Measurements from ENCODE around the gene IKBIP. TPM values are rescaled to one million over a fixed set of nuclear protein-coding genes. Genes with fewer than 3 reads are reported as not detected.
A peak's percentile ranks its signal among the peaks of the same experiment; 100 is the strongest.

IKBIP gene
- total and polyA plus RNA-seq, 10 donors = 13.5 to 30.7 (median 18.8) TPM

DNA sequence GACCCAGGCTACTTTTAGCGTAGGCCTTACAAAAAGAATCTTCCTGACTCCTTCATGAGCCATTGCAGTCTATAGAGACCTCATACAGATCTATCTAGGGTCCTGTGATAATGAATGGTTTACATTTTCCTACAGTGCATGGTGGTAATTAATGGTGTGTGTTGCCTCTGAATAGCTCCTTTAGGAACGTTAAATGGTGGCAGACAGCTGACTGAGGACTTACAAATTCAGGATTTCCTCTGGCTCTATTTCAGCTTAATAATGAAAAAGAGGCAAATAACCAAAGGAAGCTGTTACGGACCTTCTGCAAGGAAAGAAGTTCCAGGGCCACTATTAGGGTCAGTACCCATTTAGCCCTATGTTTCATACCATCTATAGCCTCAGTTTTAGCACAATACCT lies 5.1 kb downstream of the IKBIP start:
- H3K4me3 ChIP-seq = no peak overlapping the region
- H3K27me3 ChIP-seq (replicated peaks in 1 of 7) = no peaks in the 10 kb centered on the region
- H3K9me3 ChIP-seq = no peaks in the 10 kb centered on the region
- TF ChIP-seq, protein P1, sequence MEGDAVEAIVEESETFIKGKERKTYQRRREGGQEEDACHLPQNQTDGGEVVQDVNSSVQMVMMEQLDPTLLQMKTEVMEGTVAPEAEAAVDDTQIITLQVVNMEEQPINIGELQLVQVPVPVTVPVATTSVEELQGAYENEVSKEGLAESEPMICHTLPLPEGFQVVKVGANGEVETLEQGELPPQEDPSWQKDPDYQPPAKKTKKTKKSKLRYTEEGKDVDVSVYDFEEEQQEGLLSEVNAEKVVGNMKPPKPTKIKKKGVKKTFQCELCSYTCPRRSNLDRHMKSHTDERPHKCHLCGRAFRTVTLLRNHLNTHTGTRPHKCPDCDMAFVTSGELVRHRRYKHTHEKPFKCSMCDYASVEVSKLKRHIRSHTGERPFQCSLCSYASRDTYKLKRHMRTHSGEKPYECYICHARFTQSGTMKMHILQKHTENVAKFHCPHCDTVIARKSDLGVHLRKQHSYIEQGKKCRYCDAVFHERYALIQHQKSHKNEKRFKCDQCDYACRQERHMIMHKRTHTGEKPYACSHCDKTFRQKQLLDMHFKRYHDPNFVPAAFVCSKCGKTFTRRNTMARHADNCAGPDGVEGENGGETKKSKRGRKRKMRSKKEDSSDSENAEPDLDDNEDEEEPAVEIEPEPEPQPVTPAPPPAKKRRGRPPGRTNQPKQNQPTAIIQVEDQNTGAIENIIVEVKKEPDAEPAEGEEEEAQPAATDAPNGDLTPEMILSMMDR (IDR thresholded peaks at IDR 0.05 in 8 of 11, conservative IDR thresholded peaks at IDR 0.05 in 3 of 11) = no peak
- no peak for TF ChIP-seq POLR2A (IDR thresholded peaks at IDR 0.05)
- TF ChIP-seq POLR2AphosphoS5 (IDR thresholded peaks at IDR 0.05) = no peak
- no peaks in the 10 kb centered on the region for H3K36me3 ChIP-seq
- WGBS, 5 donors = 59 to 81% (median 61%) methylated on average over 3 of the region's 3 CpGs
- intact Hi-C loops (cut with DNase I; ENCODE audit: low total_unique reads) = no loop called here
- DNase-seq = no peak
- H3K4me1 ChIP-seq = peaks cover 6 to 84% (median 32%) of the 10 kb centered on the region in 6 donors
- peak overlapping the region in 3 of 8 donors; percentile 16 to 66 (median 30) for H3K27ac ChIP-seq

DNA sequence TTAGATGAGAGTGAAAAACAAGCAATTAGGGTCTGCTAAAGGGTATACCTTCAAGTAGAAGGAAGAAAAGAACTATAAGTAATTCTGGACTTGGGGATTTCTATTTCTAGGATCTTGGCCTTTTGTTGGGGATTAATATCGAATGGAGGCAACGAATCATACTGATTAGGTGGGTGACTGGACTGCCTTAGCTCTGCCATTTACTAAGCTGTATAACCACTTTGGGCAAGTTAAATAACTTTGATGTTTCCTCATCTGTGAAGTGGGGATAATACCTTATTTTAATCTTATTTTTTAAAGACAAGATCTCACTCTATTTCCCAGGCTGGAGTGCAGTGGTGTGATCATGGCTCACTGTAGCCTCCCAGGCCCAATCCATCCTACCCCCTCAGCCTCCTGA lies 6.6 kb downstream of the IKBIP start:
- Histone ChIP-seq H3K9me3 (no peaks in the 10 kb centered on the region), H3K36me3 (peaks cover 0 to 13% (median 0%) of the 10 kb centered on the region in 6 donors), H3K27me3 (replicated peaks in 1 of 7) (no peaks in the 10 kb centered on the region), H3K4me1 (peaks cover 2 to 74% (median 26%) of the 10 kb centered on the region in 6 donors), H3K4me3 (no peak overlapping the region), H3K27ac (peak overlapping the region in 3 of 8 donors; percentile 16 to 66 (median 30))
- no peak for DNase-seq
- WGBS, 5 donors = 97 to 99% (median 98%) methylated on average over 2 of the region's 2 CpGs
- intact Hi-C loops (cut with DNase I; ENCODE audit: low total_unique reads) = no loop called here
- TF ChIP-seq, protein P1 (IDR thresholded peaks at IDR 0.05 in 8 of 11, conservative IDR thresholded peaks at IDR 0.05 in 3 of 11) = no peak
- TF ChIP-seq POLR2AphosphoS5 (IDR thresholded peaks at IDR 0.05) (no peak), POLR2A (IDR thresholded peaks at IDR 0.05) (no peak)

DNA sequence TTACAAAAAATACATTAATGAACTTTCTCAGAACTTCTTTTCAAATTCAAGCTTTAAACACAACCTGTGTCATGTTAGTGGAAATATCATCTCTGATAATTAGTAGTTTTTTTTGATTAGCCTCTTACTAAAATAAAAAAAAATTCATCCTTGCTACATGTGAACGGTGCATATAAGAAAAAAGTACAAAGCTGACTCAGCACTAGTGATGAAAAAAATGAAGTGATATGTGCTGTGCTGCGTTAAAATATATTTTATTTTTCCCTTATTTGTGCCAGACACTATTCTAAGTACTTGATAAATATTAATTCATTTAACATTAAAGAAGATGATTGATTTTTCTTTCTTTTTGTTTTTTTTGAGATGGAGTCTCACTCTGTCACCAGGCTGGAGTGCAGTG lies 7.5 kb downstream of the IKBIP start:
- DNase-seq = no peak
- peaks cover 0 to 19% (median 0%) of the 10 kb centered on the region in 6 donors for H3K36me3 ChIP-seq
- no peaks in the 10 kb centered on the region for H3K9me3 ChIP-seq
- H3K27me3 ChIP-seq (replicated peaks in 1 of 7) = no peaks in the 10 kb centered on the region
- no peak overlapping the region for H3K4me3 ChIP-seq
- TF ChIP-seq POLR2A (IDR thresholded peaks at IDR 0.05) (no peak), POLR2AphosphoS5 (IDR thresholded peaks at IDR 0.05) (no peak)
- TF ChIP-seq, protein P1 (IDR thresholded peaks at IDR 0.05 in 8 of 11, conservative IDR thresholded peaks at IDR 0.05 in 3 of 11) = no peak
- 69 to 82% (median 73%) methylated on average over 2 of the region's 2 CpGs for WGBS, 5 donors
- intact Hi-C loops (cut with DNase I; ENCODE audit: low total_unique reads) = no loop called here
- no peak overlapping the region for H3K27ac ChIP-seq
- peaks cover 0 to 65% (median 18%) of the 10 kb centered on the region in 6 donors for H3K4me1 ChIP-seq

DNA sequence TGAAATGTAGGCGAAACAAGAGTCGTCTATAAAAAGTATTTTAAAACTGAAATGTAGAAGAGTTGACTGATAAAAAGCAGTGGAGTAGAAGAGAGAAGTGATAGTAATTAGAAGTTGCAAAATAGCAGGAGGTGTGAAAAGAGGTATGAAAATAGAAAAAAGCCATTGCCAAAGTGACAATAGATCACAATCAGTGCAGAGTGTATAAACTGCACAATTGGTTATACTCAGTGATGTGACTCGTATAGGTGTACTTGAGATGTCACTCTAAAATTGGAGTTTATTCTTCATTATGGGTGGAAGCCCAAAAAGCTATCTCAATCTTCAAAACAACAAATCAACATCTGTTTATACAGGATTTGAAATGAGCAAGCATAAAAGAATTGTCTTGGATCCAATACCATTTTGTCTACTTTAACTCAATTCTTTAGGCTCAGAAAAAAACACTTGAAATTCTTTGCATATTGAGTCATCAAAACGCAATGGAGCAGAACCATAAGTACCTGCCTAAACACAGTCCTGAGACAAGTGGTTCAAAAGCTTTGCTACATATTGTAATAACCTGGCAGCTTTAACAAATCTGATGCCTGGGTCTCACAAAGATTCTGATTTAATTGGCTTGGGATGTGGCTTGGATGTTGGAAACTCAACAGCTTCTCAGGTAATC lies 8.8 kb downstream of the IKBIP start:
- no peak for DNase-seq
- Histone ChIP-seq H3K4me1 (peaks cover 0 to 52% (median 14%) of the 10 kb centered on the region in 6 donors), H3K36me3 (peaks cover 0 to 32% (median 0%) of the 10 kb centered on the region in 6 donors), H3K27me3 (replicated peaks in 1 of 7) (no peaks in the 10 kb centered on the region), H3K4me3 (no peak overlapping the region), H3K27ac (no peak overlapping the region), H3K9me3 (no peaks in the 10 kb centered on the region)
- intact Hi-C loops (cut with DNase I; ENCODE audit: low total_unique reads) = no loop called here
- 72 to 80% (median 74%) methylated on average over 4 of the region's 4 CpGs for WGBS, 5 donors
- TF ChIP-seq POLR2A (IDR thresholded peaks at IDR 0.05) = no peak
- TF ChIP-seq, protein P1 (IDR thresholded peaks at IDR 0.05 in 8 of 11, conservative IDR thresholded peaks at IDR 0.05 in 3 of 11) = no peak
- TF ChIP-seq POLR2AphosphoS5 (IDR thresholded peaks at IDR 0.05) = no peak
